K562 treated with DMSO at 1 percent for 12 hours (cell line): Measurements from ENCODE around the gene ENDOV. TPM values are rescaled to one million over a fixed set of nuclear protein-coding genes. Genes with fewer than 3 reads are reported as not detected.

Experiments
- total RNA-seq: library from RNA; unstranded; fragments of 300-600 nt; gene quantifications from 2 replicates; pipeline ENCODE4 v1.2.3, GENCODE V29; 2022; ENCODE audit not compliant: insufficient read depth

The ENDOV gene
- total RNA-seq: 11.4 and 13.4 TPM in 2 replicates

DNA sequence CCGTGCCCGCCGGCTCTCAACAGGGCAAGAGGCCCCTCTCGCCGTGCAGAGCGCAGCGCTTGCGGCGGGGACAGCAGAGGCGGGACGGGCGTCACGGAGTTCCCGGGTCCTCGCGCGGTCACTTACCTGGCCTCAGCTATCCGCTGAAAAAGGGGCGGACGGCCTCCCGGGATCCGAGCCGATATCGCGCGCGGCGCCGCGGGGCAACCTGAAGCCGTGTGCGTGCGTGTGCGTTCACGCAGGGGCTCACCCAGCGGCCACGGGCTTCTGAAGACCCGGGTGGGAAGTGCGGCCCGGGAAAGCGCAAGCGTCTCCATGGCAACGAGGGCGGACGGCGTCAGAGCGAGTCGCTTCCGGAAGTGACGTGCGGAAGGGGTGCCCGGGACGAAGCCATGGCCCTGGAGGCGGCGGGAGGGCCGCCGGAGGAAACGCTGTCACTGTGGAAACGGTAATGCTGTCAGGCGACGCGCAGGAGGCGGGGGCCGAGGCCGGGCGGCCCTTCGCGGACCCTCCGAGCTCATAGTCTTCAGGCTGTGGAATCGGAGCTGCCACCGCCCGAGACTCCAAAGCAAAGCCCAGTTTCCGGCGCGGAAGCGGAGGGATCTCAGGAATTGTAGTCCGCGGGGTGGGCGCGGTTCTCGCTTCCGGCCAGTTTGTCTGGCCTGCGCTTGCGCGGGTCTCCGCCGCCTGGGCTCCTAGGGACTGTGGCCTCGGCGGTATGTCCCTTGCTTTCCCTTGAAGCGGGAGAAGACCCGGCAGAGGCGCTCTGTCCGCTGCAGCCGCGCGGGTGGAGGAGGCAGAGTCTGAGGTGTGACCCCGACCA lies at the start of gene ENDOV:
TSS of gene ENDOV (plus strand) at position 365 of the 823 bp plus-strand sequence. CDS start at position 393, 28 bp downstream.

GRCh38 chr17:80475910-80476876 lies 61.2 kb downstream of the ENDOV start, which contains the start of gene NPTX1:
Gene NPTX1 (minus strand): TSS chr17:80476607. CDS start chr17:80476446, 161 bp downstream.

Other genes with a start within 250 kb of the ENDOV start
- 0.46 TPM in 1 of 2 replicates, not detected in the other for gene CARD14, start 245.1 kb upstream of the ENDOV start, total RNA-seq
- 29.6 and 49.6 TPM in 2 replicates for gene SGSH, start 194.8 kb upstream of the ENDOV start, total RNA-seq
- gene SLC26A11, start 194.7 kb upstream of the ENDOV start, total RNA-seq: 5.4 and 14.3 TPM in 2 replicates
- 13.9 and 68.4 TPM in 2 replicates for gene RNF213, start 154.3 kb upstream of the ENDOV start, total RNA-seq
- gene NPTX1, start 61.4 kb downstream of the ENDOV start, total RNA-seq: not detected in 2 replicates
- 7.8 and 25.1 TPM in 2 replicates for gene RPTOR, start 129.7 kb downstream of the ENDOV start, total RNA-seq